Cardiac fibroblast (primary cell): Measurements from ENCODE around the gene ERN2.
A peak's percentile ranks its signal among the peaks of the same experiment; 100 is the strongest.

Source experiments
- DNase-seq, 2 donors: peaks; one replicate each; pipeline versions ENCODE4 v3.0.0 to v3.0.0-alpha.2; 2010; ENCODE audit warnings: low read depth in 2 of 2
- H3K4me3 ChIP-seq, 2 donors: replicated peaks in 1 of 2; 1 replicate in 1 of 2; 2 replicates in 1 of 2; pipeline ENCODE4 v1.5.1; 2011; ENCODE audit warnings: low read depth in 2 of 2, low read length in 2 of 2, mild to moderate bottlenecking in 2 of 2, moderate library complexity in 1 of 2
- TF ChIP-seq, protein P1 (sequence below): IDR thresholded peaks from one replicate; pipeline ENCODE4 v1.5.1; 2011; ENCODE audit warnings: low read depth, mild to moderate bottlenecking, low read length, inconsistent platforms

Gene ERN2

DNA sequence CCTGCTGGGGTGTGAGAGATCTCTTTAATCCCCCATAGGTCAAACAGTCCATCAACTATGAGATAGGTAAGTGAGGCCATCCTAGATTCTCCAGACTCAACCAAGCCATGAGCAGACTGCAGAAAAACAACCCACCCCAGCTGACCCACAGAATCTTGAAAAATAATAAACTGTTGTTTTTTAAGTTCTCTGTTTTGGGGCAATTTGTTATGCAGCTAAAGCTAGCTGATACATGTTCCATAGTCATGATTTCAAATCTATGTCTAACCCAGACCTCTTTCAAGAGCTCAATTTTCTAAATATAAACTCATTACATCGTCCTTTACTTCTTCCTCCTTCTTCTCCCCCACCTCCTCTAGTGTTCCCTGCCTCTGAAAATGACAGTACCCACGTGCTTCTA lies 10.1 kb downstream of the ERN2 start:
- H3K4me3 ChIP-seq = no peak overlapping the region
- DNase-seq = no peak
- TF ChIP-seq, protein P1, sequence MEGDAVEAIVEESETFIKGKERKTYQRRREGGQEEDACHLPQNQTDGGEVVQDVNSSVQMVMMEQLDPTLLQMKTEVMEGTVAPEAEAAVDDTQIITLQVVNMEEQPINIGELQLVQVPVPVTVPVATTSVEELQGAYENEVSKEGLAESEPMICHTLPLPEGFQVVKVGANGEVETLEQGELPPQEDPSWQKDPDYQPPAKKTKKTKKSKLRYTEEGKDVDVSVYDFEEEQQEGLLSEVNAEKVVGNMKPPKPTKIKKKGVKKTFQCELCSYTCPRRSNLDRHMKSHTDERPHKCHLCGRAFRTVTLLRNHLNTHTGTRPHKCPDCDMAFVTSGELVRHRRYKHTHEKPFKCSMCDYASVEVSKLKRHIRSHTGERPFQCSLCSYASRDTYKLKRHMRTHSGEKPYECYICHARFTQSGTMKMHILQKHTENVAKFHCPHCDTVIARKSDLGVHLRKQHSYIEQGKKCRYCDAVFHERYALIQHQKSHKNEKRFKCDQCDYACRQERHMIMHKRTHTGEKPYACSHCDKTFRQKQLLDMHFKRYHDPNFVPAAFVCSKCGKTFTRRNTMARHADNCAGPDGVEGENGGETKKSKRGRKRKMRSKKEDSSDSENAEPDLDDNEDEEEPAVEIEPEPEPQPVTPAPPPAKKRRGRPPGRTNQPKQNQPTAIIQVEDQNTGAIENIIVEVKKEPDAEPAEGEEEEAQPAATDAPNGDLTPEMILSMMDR = no peak

DNA sequence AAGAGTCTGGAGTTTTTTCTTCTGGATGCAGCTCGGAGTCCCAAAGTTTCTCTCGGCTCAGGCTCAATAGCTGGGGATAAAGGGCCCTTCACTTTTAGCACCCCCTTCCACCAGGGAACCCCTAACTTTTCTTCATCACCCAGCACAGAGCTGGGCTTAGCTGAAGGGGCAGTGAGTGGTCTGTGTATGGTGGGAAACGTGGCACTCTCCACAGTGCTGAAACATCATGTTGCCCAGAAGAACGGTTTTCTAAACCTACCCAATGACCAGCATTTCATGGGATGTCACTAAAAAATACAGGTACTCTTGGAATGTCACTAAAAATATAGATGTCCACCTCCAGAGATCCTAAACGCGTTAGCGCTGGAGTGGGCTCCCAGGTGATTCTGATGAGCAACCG lies 12.0 kb downstream of the ERN2 start:
- DNase-seq = no peak
- no peak overlapping the region for H3K4me3 ChIP-seq
- TF ChIP-seq, protein P1 = no peak

DNA sequence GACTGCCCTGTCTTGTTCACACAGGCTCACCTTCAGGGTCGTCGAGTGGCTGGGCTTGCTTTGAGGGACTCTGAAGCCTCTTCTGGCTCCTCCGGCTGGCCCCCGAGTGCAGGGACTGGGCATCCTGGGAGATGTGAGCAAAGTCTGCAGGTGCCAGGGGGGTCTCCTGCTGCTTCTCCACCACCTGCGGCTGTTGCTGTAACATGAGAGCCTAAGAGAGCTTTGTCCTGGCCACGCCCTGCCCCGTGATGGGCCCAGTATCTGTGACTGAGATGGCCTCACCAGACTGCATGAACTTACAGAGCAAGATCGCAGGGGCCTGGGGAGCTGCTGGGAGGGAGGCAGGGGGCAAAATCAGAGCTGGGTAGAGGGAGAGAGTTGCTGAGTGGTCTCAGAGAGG lies 12.5 kb downstream of the ERN2 start:
- H3K4me3 ChIP-seq = no peak overlapping the region
- no peak for DNase-seq
- TF ChIP-seq, protein P1 = no peak

DNA sequence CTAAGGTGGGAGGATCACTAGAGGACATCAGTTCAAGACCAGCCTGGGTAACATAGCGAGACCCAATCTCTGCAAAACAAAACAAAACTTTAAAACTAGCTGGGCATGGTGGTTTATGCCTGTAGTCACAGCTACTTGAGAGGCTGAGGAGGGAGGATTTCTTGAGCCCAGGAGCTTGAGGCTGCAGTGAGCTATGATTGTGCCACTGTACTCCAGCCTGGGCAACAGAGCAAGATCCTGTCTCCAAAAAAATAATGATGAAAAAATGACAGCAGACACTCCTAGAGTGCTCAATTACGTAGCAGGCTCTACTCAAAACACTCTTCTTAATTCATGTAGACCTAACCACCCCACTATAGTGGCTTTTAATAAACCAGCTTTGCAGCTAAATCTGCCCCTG lies 12.9 kb downstream of the ERN2 start:
- TF ChIP-seq, protein P1 = no peak
- DNase-seq = no peak

DNA sequence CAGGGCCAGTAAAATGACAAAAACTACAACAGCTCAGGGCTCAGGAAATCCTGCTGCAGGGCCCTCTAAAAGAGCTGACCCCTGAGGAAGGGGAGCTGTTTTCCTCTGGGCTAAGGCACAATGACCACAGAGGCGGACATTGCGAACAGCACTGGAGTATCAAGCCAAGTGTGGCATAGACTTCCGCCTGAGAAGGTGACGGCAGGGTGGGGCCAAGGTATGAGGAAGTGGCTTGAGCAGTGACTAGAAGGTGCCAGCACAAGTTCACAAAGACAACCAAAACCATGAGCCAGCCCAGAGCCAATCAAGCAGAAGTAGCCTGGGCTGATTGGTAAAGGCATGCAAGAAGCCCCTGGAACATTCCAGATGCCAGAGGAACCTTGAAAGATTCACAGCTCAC lies 13.9 kb downstream of the ERN2 start:
- TF ChIP-seq, protein P1 = no peak
- no peak overlapping the region for H3K4me3 ChIP-seq
- no peak for DNase-seq

More for the DNA sequence above, 12.9 kb downstream of the ERN2 start:
- no peak overlapping the region for H3K4me3 ChIP-seq

DNA sequence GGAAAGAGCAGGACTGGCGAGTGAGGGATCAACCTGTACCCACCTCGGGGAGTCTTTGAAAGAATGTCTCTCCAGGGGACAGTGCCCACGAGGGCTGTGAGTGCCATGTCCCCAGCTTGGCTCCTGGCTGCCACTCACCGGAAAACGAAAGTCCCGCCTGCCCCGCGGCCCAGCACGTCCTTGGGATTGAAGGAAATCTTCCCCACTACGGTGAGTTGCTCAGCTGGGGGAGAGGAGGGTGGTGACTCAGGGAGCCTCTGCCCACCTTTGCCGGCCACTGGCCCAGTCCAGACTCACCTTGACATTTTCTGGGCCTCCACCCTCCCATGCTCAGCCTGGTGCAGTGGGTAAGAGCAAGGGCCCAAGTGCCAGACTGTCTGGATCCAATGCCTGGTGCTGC lies 17.3 kb downstream of the ERN2 start:
- no peak for DNase-seq
- TF ChIP-seq, protein P1 = no peak
- no peak overlapping the region for H3K4me3 ChIP-seq

DNA sequence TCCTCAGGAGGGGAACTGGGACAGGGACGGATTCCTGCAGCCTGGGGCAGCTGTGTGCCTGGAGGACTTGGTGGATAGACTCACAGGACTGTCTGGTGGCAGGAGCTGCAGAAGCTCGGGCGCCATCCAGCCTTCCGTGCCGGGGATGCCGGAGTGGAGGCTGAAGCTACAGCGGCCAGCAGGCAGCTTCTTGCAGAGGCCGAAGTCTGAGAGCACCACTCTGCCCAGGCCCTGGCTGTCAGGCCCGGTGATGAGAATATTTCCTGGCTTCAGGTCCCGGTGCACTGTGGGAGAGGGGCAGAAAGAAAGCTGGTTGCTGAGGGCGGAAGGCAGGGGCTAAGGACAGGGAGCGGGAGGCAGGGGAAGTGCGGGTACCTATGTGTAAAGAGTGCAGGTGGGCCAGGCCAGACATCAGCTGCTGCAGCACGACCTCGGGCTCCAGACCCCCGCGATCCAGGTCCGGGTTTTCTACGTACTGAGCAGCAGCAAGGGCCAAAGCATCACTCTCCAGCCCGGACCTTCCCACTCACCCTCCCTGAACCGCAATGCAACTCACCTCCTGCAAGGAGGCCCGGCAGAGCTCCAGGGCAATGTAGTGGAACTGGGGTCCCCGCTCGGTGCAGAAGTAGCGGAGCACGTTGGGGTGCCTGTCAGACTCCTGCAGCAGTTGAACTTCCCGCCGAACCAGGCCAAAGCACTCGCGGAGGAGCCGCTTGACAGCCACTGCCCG lies 18.2 kb downstream of the ERN2 start:
- TF ChIP-seq, protein P1 = no peak
- DNase-seq = peak; percentile 33 to 40
- H3K4me3 ChIP-seq = no peak overlapping the region
